SU-DHL-6 (cell line): ENCODE results near the gene HNRNPL.

Source experiments
- H2AFZ ChIP-seq: fragments of 200-600 bp; sonication (generic); 2 replicates; pipeline ENCODE4 v1.6.1; 2014; ENCODE audit warnings: low read depth, mild to moderate bottlenecking, moderate library complexity, mixed read lengths, antibody characterized with exemption, low read length; ENCODE audit not compliant: severe bottlenecking
- H3F3A ChIP-seq: fragments of 200-600 bp; shearing (Covaris generic); 2 replicates; pipeline ENCODE4 v1.6.0; 2016; ENCODE audit warnings: antibody characterized with exemption, mild to moderate bottlenecking; ENCODE audit not compliant: insufficient read depth
- H3K27ac ChIP-seq: fragments of 200-600 bp; sonication (generic); 2 replicates; pipeline ENCODE4 v1.5.1; 2016; ENCODE audit warnings: low read depth, mild to moderate bottlenecking, low read length, moderate library complexity, mixed read lengths
- H3K27me3 ChIP-seq: fragments of 200-600 bp; sonication (generic), shearing (Covaris generic); 2 replicates; pipeline ENCODE4 v1.6.0; 2014; ENCODE audit warnings: mild to moderate bottlenecking, low read length
- H3K36me3 ChIP-seq: fragments of 200-600 bp; sonication (generic); 2 replicates; pipeline ENCODE4 v1.6.1; 2014; ENCODE audit warnings: mild to moderate bottlenecking, low read length, mixed read lengths
- H3K4me2 ChIP-seq: fragments of 300-600, 200-600 bp; shearing (Covaris generic), sonication (generic); 2 replicates; pipeline ENCODE4 v1.6.0; 2014; ENCODE audit warnings: low read length, low read depth, mild to moderate bottlenecking; ENCODE audit not compliant: poor library complexity, severe bottlenecking
- H3K4me3 ChIP-seq: fragments of 200-600 bp; sonication (generic); 2 replicates; pipeline ENCODE4 v1.5.1; 2014; ENCODE audit warnings: antibody characterized with exemption, low read length, mild to moderate bottlenecking, mixed read lengths; ENCODE audit not compliant: insufficient read depth, poor library complexity, severe bottlenecking
- H3K79me2 ChIP-seq: fragments of 200-600 bp; sonication (generic); 2 replicates; pipeline ENCODE4 v1.6.1; 2014; ENCODE audit warnings: mild to moderate bottlenecking, low read length, moderate library complexity; ENCODE audit not compliant: insufficient read depth
- H3K9ac ChIP-seq: fragments of 200-600 bp; sonication (generic); 2 replicates; pipeline ENCODE4 v1.7.0; 2014; ENCODE audit warnings: mild to moderate bottlenecking, low read length
- H3K9me2 ChIP-seq: fragments of 200-600 bp; sonication (generic); replicated peaks from 2 replicates; pipeline ENCODE4 v1.6.1; 2014; ENCODE audit warnings: low read length; ENCODE audit not compliant: insufficient read depth
- H3K9me3 ChIP-seq: fragments of 200-600 bp; sonication (generic); 2 replicates; pipeline ENCODE4 v1.6.1; 2014; ENCODE audit warnings: low read length, mixed read lengths; ENCODE audit not compliant: insufficient read depth
- H4K20me1 ChIP-seq: fragments of 200-600 bp; sonication (generic); 2 replicates; pipeline ENCODE4 v1.6.1; 2014; ENCODE audit warnings: low read depth, mild to moderate bottlenecking, antibody characterized with exemption, low read length, moderate library complexity, mixed read lengths
- EZH2phosphoT487 ChIP-seq: fragments of 200-600 bp; sonication (generic), shearing (Covaris generic); conservative IDR thresholded peaks from 2 replicates; pipeline ENCODE4 v1.6.1; 2018; ENCODE audit warnings: mild to moderate bottlenecking, antibody characterized with exemption, low read length, moderate library complexity, mixed read lengths
- TF ChIP-seq, protein P1 (sequence below): fragments of 200-600 bp; sonication (generic); IDR thresholded peaks from one replicate; pipeline ENCODE4 v1.5.1; 2017; ENCODE audit warnings: antibody characterized with exemption, mild to moderate bottlenecking, low read length, moderate library complexity; ENCODE audit not compliant: insufficient read depth, poor library complexity, severe bottlenecking

The HNRNPL gene

DNA sequence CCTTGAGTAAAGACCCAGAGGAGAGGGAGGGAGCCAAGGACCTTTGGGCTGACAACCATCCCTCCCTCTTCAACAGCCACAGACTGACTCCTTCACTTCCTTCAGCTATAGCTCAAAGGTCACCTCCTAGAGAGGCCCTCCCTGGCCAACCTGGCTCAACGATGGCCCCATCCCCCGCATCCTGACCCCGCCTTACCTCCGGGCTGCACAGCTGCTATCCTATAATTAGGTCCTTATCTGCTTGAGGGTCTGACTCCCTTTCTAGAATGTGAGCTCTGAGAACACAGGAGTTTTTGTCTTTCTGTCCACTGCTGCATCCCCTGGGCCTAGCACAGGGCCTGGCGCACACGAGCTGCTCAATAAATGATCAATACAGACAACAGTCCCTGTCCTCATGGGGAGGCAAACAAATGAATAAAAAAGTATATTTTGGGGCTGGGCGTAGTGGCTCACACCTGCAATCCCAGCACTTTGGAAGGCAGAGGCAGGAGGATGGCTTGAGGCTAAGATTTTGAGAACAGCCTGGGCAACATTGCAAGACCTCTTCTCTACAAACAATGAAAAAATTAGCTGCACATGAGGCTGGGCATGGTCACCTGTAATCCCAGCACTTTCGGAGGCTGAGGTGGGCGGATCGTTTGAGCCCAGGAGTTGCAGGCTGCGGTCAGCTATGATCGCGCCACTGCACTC lies 30.4 kb downstream of the HNRNPL start:
- Histone ChIP-seq H3K4me2 (no peak overlapping the region), H3K36me3 (peaks cover 7% of the 10 kb centered on the region; the same call in 1 of the 2 replicates)

GRCh38 chr19:38817081-38817480 lies 32.7 kb downstream of the HNRNPL start:
- TF ChIP-seq EZH2phosphoT487, result no peak
- TF ChIP-seq, protein P1, sequence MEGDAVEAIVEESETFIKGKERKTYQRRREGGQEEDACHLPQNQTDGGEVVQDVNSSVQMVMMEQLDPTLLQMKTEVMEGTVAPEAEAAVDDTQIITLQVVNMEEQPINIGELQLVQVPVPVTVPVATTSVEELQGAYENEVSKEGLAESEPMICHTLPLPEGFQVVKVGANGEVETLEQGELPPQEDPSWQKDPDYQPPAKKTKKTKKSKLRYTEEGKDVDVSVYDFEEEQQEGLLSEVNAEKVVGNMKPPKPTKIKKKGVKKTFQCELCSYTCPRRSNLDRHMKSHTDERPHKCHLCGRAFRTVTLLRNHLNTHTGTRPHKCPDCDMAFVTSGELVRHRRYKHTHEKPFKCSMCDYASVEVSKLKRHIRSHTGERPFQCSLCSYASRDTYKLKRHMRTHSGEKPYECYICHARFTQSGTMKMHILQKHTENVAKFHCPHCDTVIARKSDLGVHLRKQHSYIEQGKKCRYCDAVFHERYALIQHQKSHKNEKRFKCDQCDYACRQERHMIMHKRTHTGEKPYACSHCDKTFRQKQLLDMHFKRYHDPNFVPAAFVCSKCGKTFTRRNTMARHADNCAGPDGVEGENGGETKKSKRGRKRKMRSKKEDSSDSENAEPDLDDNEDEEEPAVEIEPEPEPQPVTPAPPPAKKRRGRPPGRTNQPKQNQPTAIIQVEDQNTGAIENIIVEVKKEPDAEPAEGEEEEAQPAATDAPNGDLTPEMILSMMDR, result no peak
- H2AFZ ChIP-seq, result no peak overlapping the region
- no peak overlapping the region for H3K4me3 ChIP-seq
- no peaks in the 10 kb centered on the region for H3K9me2 ChIP-seq
- no peaks in the 10 kb centered on the region for H3K27me3 ChIP-seq
- no peaks in the 10 kb centered on the region for H4K20me1 ChIP-seq
- H3K9me3 ChIP-seq, result no peaks in the 10 kb centered on the region
- H3K27ac ChIP-seq, result no peak overlapping the region
- no peak overlapping the region for H3K4me2 ChIP-seq
- H3K9ac ChIP-seq, result no peak overlapping the region
- H3K36me3 ChIP-seq, result no peaks in the 10 kb centered on the region
- no peaks in the 10 kb centered on the region for H3K79me2 ChIP-seq
- H3F3A ChIP-seq, result no peaks in the 10 kb centered on the region

More for the DNA sequence above, 30.4 kb downstream of the HNRNPL start:
- H3K9me2 ChIP-seq, result no peaks in the 10 kb centered on the region
- H3K79me2 ChIP-seq, result no peaks in the 10 kb centered on the region
- H2AFZ ChIP-seq, result no peak overlapping the region
- H3K9me3 ChIP-seq, result no peaks in the 10 kb centered on the region
- no peak overlapping the region for H3K4me3 ChIP-seq
- H3K9ac ChIP-seq, result no peak overlapping the region
- H3F3A ChIP-seq, result no peaks in the 10 kb centered on the region
- H3K27me3 ChIP-seq, result no peaks in the 10 kb centered on the region
- no peaks in the 10 kb centered on the region for H4K20me1 ChIP-seq
- no peak overlapping the region for H3K27ac ChIP-seq
- no peak for TF ChIP-seq EZH2phosphoT487
- TF ChIP-seq, protein P1, result no peak

DNA sequence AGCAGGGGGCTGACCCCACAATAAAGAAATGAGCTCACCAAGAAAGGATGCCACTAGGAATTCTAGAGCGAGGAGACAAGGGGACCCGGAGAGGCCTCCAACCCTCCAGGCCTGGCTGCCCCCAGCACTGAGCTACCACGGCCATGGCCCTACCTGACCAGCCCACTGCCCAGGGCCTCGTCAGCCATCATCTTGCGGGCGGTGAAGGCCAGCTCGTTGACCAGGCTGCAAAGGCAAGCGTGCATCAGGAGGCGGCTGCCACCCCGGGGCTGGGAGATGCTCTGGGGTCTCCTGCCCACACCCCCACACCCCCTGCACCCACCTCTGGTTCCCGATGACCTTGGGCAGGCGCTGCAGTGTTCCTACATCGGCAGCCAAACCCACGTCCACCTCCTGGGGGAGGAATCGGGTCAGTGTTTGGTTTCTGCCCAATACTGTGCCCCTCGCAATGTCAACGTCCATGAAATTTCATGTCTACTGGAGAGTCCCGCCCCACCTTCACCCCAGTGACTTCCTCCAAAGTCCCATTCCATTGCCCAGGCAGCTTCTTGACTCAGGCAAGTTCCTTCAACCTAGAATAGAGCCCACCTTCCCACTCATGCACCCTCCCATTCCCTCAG lies 33.5 kb downstream of the HNRNPL start:
- Histone ChIP-seq H3K79me2 (no peaks in the 10 kb centered on the region), H3K9me2 (no peaks in the 10 kb centered on the region), H2AFZ (no peak overlapping the region), H3K27ac (no peak overlapping the region), H3K27me3 (no peaks in the 10 kb centered on the region), H4K20me1 (no peaks in the 10 kb centered on the region), H3K9me3 (no peaks in the 10 kb centered on the region), H3K4me2 (no peak overlapping the region), H3K36me3 (no peaks in the 10 kb centered on the region), H3K9ac (no peak overlapping the region), H3K4me3 (no peak overlapping the region), H3F3A (no peaks in the 10 kb centered on the region)
- TF ChIP-seq, protein P1, result no peak
- no peak for TF ChIP-seq EZH2phosphoT487
